Upper lobe of left lung (tissue), 4 donors: ENCODE results near the gene PITPNM1.

Experiments used
- CTCF ChIP-seq, 6 experiments: fragments of 450-650 bp in 4 of 6; fragments of 200-600 bp in 2 of 6; sonication (generic) in 2 of 6; IDR thresholded peaks; one replicate each; pipeline ENCODE4 v1.5.1; 2016 to 2019; ENCODE audit warnings: antibody characterized with exemption in 6 of 6
- EP300 ChIP-seq, 4 donors: sonication (generic); formaldehyde crosslinking; IDR thresholded peaks; one replicate each; pipeline ENCODE4 v1.5.1; 2017; ENCODE audit warnings: antibody characterized with exemption in 4 of 4, control low read depth in 2 of 4

DNA sequence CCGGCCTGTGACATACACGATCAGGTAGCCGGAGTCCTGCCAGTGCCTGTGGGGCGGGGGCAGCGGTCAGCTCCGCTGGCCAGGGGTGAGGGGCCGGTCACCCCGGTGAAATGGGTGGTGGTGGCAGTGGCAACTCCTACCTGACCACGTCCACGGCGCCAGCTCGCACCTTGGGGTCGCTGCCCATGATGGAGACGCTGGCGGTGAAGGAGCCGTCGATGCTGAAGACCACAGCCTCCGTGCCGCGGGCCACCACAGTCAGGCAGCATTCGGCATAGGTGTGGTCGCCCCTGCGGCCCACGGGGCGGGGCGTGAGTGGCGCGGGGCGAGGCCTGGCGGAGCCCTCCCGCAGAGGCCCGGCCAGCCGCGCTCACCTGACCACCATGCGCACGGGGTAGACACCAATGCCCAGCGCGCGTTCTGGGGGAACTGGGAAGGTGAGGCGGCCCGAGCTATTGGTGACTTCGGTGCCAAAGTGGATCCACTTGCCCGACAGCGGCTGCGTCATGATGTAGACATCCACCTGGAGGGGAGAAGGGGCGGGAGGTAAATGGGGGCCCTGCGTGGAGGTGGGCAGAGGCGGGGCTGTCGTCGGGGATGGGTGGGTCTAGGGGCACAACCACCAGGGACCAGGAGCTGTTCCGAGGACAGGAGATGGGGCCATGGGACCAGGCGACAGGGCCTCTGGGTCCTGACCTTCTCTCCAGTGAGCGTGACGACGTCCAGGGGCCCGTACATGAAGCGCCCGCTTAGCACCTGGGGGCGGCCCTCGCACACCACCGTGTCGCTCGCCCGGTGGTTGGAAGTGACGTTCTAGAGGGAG lies 11.4 kb downstream of the PITPNM1 start:
- TF ChIP-seq EP300 (IDR thresholded peaks at IDR 0.05) = no peak
- TF ChIP-seq CTCF (IDR thresholded peaks at IDR 0.05) = no peak
